Suprapubic skin (tissue), 4 donors: ENCODE results near the gene HOXB6.

Experiments
- CTCF ChIP-seq, 2 donors: fragments of 200-600 bp in 1 of 2; fragments of 450-650 bp in 1 of 2; sonication (generic) in 1 of 2; IDR thresholded peaks; one replicate each; pipeline ENCODE4 v1.5.1; 2016 to 2019; ENCODE audit warnings: antibody characterized with exemption in 2 of 2, mild to moderate bottlenecking in 1 of 2, moderate library complexity in 1 of 2
- EP300 ChIP-seq: sonication (generic); formaldehyde crosslinking; IDR thresholded peaks from one replicate; pipeline ENCODE4 v1.6.1; 2017; ENCODE audit warnings: antibody characterized with exemption
- POLR2A ChIP-seq, 2 donors: fragments of 450-650 bp; IDR thresholded peaks; one replicate each; pipeline ENCODE4 v1.6.1; 2017; ENCODE audit warnings: antibody characterized with exemption in 2 of 2, mild to moderate bottlenecking in 2 of 2, moderate library complexity in 2 of 2
- POLR2AphosphoS5 ChIP-seq, 3 donors: sonication (generic); formaldehyde crosslinking; IDR thresholded peaks; one replicate each; pipeline ENCODE4 v1.6.1; 2017; ENCODE audit warnings: antibody characterized with exemption in 3 of 3

DNA sequence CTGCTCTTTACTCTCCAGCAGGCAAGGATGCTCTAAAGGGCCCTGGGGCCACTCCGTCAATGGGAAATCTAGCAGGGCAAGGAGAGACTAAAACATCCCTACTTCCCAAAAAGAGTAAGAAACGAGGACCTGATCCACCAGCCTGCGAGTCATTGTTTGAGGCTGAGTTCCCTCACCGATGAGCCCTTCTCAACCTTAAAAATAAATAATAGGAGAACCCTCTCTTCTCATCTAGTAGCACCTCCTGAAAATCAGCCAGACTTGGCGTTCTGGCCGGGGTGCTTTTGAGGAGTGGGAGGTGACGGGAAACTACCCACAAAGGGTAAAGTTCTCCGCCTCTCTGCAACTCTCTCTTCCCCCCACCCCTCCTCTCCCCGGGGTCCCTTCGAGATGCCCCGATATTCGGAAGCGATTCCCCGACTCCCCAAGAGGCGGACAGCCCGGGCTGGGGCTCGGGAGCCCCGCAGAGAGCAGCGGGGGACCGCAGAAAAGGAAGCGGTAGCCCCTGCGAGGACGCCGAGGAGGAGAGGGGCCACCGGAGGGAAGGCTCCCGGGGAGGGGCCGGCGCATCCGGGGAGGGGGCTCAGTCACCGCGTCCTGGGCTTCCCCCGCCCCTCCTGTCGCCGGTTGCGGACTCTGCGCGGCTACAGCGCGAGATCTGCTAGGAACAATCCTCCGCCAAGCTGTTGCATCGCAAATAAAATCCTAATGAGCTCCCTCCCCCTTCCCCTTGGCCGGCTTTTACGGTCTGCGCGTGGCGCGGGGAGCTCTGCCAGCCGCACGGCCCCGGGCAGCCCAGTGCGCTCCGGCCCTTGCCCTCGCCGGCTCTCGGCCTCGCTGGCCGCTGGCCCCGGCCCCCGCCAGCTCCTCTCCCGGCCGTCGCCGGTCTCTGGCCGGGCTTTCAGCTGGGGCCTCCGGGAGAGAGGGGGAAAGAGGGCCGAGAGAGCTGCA, 20.0 kb upstream of the HOXB6 start:
- TF ChIP-seq POLR2A (IDR thresholded peaks at IDR 0.05), result no peak
- no peak for TF ChIP-seq CTCF (IDR thresholded peaks at IDR 0.05)
- TF ChIP-seq EP300, result no peak
- no peak for TF ChIP-seq POLR2AphosphoS5 (IDR thresholded peaks at IDR 0.05)
